Measurements from ENCODE around the gene BMERB1.
A peak's percentile ranks its signal among the peaks of the same experiment; 100 is the strongest.
"Not testable (repeated sequence)": the region's sequence is repeated elsewhere in the genome, so short reads cannot be mapped to it uniquely, and the experiment has no call there.

BMERB1 gene

DNA sequence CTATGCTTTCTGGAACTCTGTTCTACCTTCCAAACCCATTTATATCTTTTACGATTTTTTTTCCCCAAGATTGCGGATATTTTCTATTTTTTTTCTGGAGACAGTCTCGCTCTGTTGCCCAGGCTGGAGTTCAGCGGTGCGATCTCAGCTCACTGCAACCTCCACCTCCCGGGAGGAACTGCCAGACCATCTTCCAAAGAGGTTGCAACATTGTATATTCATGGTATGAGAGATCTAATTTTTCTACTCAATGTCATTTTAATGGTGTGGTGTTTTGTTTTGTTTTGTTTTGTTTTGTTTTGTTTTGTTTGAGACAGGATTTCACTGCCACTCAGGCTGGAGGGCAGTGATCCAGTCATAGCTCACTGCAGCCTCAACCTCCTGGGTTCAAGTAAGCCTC, 8.5 kb upstream of the BMERB1 start:
- no peak for DNase-seq

GRCh38 chr16:15426796-15427195, 7.6 kb upstream of the BMERB1 start:
- no peak for DNase-seq

GRCh38 chr16:15427648-15428239, 6.6 kb upstream of the BMERB1 start:
- DNase-seq, result peak in 48 of 51 donors; percentile 3 to 79 (median 43)

- DNase-seq, result not testable (repeated sequence)
Measured at GRCh38 chr16:15430884-15431283, 3.5 kb upstream of the BMERB1 start.

DNA sequence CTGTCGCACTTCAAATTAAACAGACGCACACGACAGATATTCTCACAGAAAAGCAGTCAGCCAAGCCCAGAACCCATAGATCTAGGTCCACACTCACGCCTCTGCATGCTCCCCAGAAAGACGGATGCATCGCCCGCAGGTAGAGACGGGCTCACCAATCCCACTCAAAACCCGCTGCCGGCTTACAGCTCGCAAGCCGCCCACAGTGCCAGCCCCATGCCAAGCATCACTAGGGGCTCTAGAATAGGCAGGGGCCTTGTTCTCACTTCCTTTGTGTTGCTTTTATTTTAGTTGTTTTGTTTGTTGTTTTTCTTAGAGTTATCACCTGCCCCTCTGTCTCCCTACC, 336 bp upstream of the BMERB1 start:
- peak in 4 of 51 donors; percentile 18 to 55 (median 28) for DNase-seq

DNA sequence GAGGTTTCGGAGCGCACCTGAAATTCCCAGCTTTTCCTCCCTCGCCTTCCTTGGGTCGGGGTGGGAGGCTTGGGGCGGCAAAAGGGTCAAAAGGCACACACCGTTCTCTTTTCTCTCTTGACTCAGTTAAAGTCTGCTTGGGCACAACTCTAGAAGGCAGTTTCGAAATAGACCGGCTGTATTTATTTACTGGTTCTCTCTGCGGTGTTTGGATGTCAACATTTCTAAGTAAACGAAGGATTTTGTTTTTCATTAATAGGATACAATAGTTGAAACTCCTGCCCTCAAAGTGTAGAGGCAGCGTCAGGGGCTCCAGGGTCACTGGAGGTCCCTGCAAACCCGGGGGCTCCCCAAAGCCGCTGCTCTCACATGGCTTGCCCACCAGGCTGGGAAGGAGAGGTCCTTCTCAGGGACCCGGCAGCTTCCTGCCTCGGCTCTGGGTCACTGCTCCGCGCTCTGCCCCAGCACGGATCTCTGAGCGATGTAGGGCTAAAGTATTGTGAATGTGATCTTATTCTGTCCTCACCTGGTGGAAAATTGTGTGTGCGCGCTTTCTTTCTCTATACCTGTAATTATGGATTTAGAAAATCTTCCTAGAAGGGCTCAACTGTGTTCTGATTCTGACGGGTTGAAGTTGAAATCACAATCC, 952 bp downstream of the BMERB1 start:
- peak in 10 of 51 donors; percentile 0 to 33 (median 3) for DNase-seq

DNA sequence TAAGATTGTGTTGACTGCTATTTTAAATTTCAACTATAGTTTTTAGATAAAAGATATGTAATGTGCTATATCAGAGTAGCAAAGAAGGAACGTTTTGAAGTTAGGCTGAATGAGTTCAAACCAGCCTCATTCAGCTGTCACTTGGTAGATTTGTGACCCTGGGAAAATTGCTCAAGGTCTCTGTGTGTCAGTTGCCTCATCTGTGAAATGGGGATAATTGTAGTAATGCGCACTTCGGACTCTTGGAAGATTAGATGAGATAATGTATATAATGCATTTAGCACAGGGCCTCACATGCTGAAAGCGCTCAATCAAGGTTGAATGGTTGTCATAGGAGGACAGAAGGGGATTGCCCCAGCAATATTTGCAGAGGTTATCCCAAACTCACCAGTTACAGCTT, 4.7 kb downstream of the BMERB1 start:
- DNase-seq, result no peak

DNA sequence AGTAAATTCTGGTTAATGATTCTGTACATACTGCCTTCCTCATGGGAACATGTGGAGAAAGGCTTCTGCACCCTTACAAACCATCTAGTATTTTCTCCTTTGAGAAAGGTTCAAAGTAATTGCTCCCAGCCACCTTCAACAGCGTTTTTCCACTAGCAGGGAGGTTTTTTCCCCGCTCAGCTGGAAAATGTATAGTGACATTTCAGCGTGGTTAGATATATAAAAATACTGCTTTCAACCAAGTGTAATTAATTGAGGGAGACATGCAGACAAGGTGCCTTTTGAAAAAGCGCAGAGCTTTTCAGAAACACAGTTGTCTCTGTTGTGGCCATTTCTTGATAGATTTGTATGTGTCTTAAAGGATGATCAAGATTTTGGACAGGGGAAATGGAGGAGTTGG, 5.1 kb downstream of the BMERB1 start:
- DNase-seq, result no peak

DNA sequence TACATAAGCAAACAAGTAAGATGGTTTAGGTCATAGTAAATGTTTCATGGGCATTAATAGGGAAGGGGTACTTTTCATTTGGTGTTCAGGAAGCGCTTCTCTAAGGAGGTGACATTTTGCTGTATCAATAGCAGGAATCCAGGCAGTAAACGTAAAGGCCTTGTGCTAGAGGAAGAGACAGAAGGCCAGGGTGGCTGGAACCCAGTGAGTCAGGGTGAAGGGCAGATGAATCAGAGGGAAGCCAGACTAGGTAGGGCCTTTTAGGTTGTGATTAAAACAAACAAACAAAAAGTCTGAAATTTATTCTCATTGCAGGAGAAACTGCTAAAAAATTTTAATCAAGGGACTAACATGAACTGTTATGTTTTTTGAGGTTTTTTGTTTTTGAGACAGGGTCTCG, 6.5 kb downstream of the BMERB1 start:
- DNase-seq, result no peak

DNA sequence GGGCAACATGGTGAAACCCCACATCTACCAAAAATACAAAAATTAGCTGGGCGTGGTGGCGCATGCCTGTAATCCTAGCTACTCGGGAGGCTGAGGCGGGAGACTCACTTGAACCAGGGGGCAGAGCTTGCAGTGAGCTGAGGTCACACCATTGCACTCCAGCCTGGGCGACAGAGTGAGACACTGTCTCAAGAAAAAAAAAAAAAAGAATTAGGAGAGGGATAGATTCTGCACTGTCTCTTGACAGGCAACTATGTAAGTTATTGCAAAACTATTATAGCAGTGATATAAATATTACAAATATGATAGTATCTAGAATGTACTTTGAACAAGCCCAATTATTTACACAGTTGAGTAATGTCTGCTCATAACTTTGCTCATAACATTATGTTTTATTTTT, 7.8 kb downstream of the BMERB1 start:
- DNase-seq, result not testable (repeated sequence)

GRCh38 chr16:15443753-15444152, 9.4 kb downstream of the BMERB1 start:
- no peak for DNase-seq

DNA sequence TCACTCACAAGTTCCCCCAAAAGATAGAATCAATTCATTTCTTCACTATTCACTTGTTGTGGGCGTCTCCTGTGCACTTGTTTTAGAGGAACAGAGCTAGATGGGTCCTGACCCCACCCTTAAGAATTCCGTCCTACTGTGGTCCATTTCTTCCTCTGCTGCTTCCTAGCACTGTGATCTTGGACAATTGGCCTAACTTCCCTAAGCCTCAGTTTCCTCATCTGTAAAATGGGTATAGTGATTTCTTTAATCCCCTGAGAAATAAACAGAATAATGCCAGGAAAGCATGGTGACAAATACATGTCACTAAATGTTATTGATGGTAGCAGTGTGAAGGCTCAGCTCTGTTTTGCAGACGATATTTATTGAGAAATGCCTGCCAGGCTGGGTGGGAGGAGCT, 9.9 kb downstream of the BMERB1 start:
- DNase-seq, result no peak

- DNase-seq, result no peak
Measured at GRCh38 chr16:15445450-15445849, 11.1 kb downstream of the BMERB1 start.

- DNase-seq, result no peak
Measured at GRCh38 chr16:15446901-15447300, 12.5 kb downstream of the BMERB1 start.

DNA sequence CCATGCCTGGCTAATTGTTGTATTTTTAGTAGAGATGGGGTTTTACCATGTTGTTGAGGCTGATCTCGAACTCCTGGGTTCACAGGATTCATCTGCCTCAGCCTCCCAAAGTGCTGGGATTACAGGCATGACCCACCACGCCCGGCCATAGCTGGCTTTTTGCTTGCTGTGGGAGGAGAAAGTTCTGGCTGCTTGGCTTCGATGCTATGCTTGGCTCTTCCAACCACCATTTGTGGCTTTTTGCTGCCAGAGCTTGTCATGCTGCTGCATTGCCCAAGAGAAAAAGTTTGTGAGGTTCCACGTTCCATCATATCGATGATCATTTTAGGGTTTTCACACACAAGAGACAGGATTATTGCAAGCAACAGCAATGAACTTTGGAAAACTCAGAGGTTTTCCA, 16.2 kb downstream of the BMERB1 start:
- no peak for DNase-seq

- no peak for DNase-seq
Measured at GRCh38 chr16:15451098-15451731, 16.8 kb downstream of the BMERB1 start.

DNA sequence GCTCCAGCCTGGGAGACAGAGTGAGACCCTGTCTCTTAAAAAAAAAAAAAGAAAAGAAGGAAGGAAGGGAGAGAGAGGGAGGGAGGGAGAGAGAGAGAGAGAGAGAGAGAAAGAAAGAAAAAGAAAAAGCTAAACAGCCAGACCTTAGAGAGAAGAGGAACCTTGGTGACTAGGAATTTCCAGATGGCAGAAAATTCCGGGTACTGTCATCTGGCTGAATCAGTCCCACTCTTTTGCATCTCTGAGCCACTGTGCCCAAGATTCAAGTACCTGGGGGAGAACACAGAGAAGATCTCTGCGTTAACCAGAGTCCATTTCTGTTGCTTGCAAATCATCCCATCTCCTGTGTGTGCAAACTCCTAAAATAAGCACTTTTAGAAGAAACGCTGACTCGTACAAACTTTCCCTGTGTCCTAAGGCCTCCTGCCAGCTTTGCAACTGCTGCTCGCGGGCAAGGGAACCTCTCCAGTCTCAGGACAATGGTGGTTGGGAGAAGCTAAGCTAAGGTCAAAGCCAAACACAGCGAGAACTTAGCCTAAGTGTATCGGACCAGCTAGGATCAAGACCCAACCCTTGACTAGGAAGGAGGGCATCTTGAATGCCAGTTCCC, 18.0 kb downstream of the BMERB1 start:
- DNase-seq, result peak in 1 of 51 donors; percentile 1

DNA sequence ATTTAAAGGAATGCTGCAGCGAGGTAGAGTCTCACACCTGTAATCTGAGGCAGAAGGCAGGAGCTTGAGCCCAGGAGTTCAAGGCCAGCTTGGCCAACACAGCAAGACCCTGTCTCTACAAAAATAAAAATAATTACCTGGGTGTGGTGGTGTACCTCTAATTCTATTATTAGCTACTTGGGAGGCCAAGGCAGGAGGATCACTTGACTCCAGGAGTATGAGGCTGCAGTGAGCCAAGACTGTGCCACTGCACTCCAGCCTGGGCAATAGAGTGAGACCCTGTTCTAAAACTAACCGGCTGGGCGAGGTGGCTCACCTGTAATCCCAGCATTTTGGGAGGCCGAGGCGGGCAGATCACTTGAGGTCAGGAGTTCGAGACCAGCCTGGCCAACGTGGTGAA, 18.9 kb downstream of the BMERB1 start:
- DNase-seq, result not testable (repeated sequence)

- not testable (repeated sequence) for DNase-seq
Measured at GRCh38 chr16:15454933-15455332, 20.5 kb downstream of the BMERB1 start.

- DNase-seq, result no peak
Measured at GRCh38 chr16:15457400-15457799, 23.0 kb downstream of the BMERB1 start.

- DNase-seq, result no peak
Measured at GRCh38 chr16:15457958-15458357, 23.6 kb downstream of the BMERB1 start.

- DNase-seq, result no peak
Measured at GRCh38 chr16:15459791-15460190, 25.4 kb downstream of the BMERB1 start.

DNA sequence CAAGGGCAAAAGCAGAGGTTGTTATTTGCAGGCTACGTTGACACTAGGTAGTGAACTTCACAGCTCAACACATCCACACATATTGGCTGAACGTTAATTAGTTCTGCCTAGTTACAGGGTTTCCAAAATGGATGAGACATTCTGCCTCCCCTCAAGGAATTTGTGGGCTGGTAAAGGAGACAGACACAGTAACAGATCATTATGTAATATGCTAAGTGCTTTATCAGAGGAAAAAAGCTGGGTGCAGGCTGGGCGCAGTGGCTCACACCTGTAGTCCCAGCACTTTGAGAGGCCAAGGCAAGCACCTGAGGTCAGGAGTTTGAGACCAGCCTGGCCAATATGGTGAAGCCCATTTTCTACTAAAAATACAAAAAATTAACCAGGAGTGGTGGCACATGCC, 26.2 kb downstream of the BMERB1 start:
- peak in 1 of 51 donors; percentile 32 for DNase-seq
